HepG2 (cell line): ENCODE measurements around the gene ZNF446. TPM values are rescaled to one million over a fixed set of nuclear protein-coding genes. Genes with fewer than 3 reads are reported as not detected.

Experiments used
- HDAC1 ChIP-seq: sonication (generic); formaldehyde crosslinking; IDR thresholded peaks from 2 replicates; pipeline ENCODE4 v1.5.1; 2020; ENCODE audit warnings: mild to moderate bottlenecking, missing genetic modification reagents
- KDM2A ChIP-seq: sonication (generic); formaldehyde crosslinking; IDR thresholded peaks from 2 replicates; pipeline ENCODE4 v1.4.0; 2020; ENCODE audit warnings: low read depth, missing genetic modification reagents, borderline replicate concordance
- KMT2A ChIP-seq: sonication (generic); formaldehyde crosslinking; IDR thresholded peaks from 2 replicates; pipeline ENCODE4 v1.4.0; 2020; ENCODE audit warnings: missing genetic modification reagents
- RBFOX2 ChIP-seq: fragments of 200-400 bp; formaldehyde crosslinking; IDR thresholded peaks from 2 replicates; pipeline ENCODE4 v1.6.1; 2017; ENCODE audit warnings: low read depth, mild to moderate bottlenecking, low read length
- REL ChIP-seq: sonication (generic); formaldehyde crosslinking; conservative IDR thresholded peaks from 2 replicates; pipeline ENCODE4 v1.8.0; 2022; ENCODE audit warnings: mild to moderate bottlenecking, missing genetic modification reagents, moderate library complexity
- SALL1 ChIP-seq: sonication (generic); formaldehyde crosslinking; IDR thresholded peaks from 2 replicates; pipeline ENCODE4 v1.8.0; 2022; ENCODE audit warnings: mild to moderate bottlenecking, missing genetic modification reagents
- SAP130 ChIP-seq: IDR thresholded peaks from 2 replicates; pipeline ENCODE4 v1.6.1; 2016; ENCODE audit warnings: low read depth
- SMARCC2 ChIP-seq: fragments of 450-650 bp; IDR thresholded peaks from 2 replicates; pipeline ENCODE4 v1.6.1; 2017; ENCODE audit warnings: antibody characterized with exemption, mild to moderate bottlenecking
- SP140L ChIP-seq: sonication (generic); formaldehyde crosslinking; IDR thresholded peaks from 2 replicates; pipeline ENCODE4 v1.4.0; 2020; ENCODE audit warnings: missing genetic modification reagents, borderline replicate concordance
- SP5 ChIP-seq: IDR thresholded peaks from 2 replicates; pipeline ENCODE4 v1.6.1; 2016; ENCODE audit warnings: low read depth, borderline replicate concordance
- SPEN ChIP-seq: sonication (generic); formaldehyde crosslinking; IDR thresholded peaks from 2 replicates; pipeline ENCODE4 v1.5.1; 2020; ENCODE audit warnings: low read depth, mild to moderate bottlenecking, missing genetic modification reagents
- TBL1XR1 ChIP-seq: fragments of 150-350 bp; IDR thresholded peaks from 2 replicates; pipeline ENCODE4 v1.6.1; 2014; ENCODE audit warnings: borderline replicate concordance, low read length; ENCODE audit not compliant: partially characterized antibody
- XRCC5 ChIP-seq: fragments of 200-400 bp; formaldehyde crosslinking; optimal IDR thresholded peaks from 2 replicates; pipeline ENCODE3; 2017; ENCODE audit warnings: mild to moderate bottlenecking, low read length
- YEATS2 ChIP-seq: sonication (generic); formaldehyde crosslinking; IDR thresholded peaks from 2 replicates; pipeline ENCODE4 v1.4.0; 2020; ENCODE audit warnings: missing genetic modification reagents, borderline replicate concordance
- ZNF282 ChIP-seq: fragments of 450-650 bp; IDR thresholded peaks from 2 replicates; pipeline ENCODE4 v1.6.1; 2018; ENCODE audit not compliant: partially characterized antibody
- ZNF562 ChIP-seq: sonication (generic); formaldehyde crosslinking; IDR thresholded peaks from 2 replicates; pipeline ENCODE4 v1.8.0; 2022; ENCODE audit warnings: missing genetic modification reagents, borderline replicate concordance
- ZNF577 ChIP-seq: sonication (generic); formaldehyde crosslinking; IDR thresholded peaks from 2 replicates; pipeline ENCODE4 v1.4.0; 2020; ENCODE audit warnings: mild to moderate bottlenecking, low read depth, missing genetic modification reagents, borderline replicate concordance
- ZNF607 ChIP-seq: sonication (generic); formaldehyde crosslinking; IDR thresholded peaks from 2 replicates; pipeline ENCODE4 v1.5.1; 2020; ENCODE audit warnings: missing genetic modification reagents, mild to moderate bottlenecking, borderline replicate concordance
- ZNF629 ChIP-seq: sonication (generic); formaldehyde crosslinking; conservative IDR thresholded peaks from 2 replicates; pipeline ENCODE4 v1.5.0; 2020; ENCODE audit warnings: missing genetic modification reagents
- polyA plus RNA-seq, 8 experiments: library from polyadenylated mRNA; depleted of rRNA in 3 of 8; stranded (reverse) in 7 of 8; unstranded in 1 of 8; fragments of >200 nt; fragmentation: Illumina TruSeq in 4 of 8; extraction: Trizol in 4 of 8; gene quantifications; 2 replicates each; pipeline versions ENCODE4 v1.2.1 to v1.2.3, GENCODE V29; 2011 to 2016; ENCODE audit warnings: low read depth in 4 of 8, missing spikeins in 1 of 8, mixed read lengths in 1 of 8; ENCODE audit not compliant: insufficient read depth in 1 of 8
- total RNA-seq, 5 experiments: library from RNA; depleted of rRNA; stranded (reverse); fragments of >200 nt; fragmentation: Illumina TruSeq; extraction: Trizol; gene quantifications; 2 replicates each; pipeline ENCODE4 v1.2.3, GENCODE V29; 2016; ENCODE audit warnings: low read depth in 1 of 5
- TF ChIP-seq, protein P1 (sequence below): sonication (generic); formaldehyde crosslinking; IDR thresholded peaks from 2 replicates; pipeline ENCODE4 v1.8.0; 2022; ENCODE audit warnings: missing genetic modification reagents, mild to moderate bottlenecking, inconsistent platforms, borderline replicate concordance
- TF ChIP-seq, protein P2 (sequence below): fragments of 450-650 bp; IDR thresholded peaks from 2 replicates; pipeline ENCODE4 v1.6.1; 2016
- TF ChIP-seq, protein P3 (sequence below): sonication (generic); formaldehyde crosslinking; conservative IDR thresholded peaks from 2 replicates; pipeline ENCODE4 v1.4.0; 2020; ENCODE audit warnings: mild to moderate bottlenecking, missing genetic modification reagents, moderate library complexity
- TF ChIP-seq, protein P4 (sequence below): sonication (generic); formaldehyde crosslinking; IDR thresholded peaks from 2 replicates; pipeline ENCODE4 v1.5.1; 2020; ENCODE audit warnings: mild to moderate bottlenecking, missing genetic modification reagents, moderate library complexity

ZNF446 gene
- total and polyA plus RNA-seq, 2 of the 13 experiments (the other 11 are each of a cell fraction or from before 2014, with no cell fraction given) = 3.0 to 3.6 TPM

DNA sequence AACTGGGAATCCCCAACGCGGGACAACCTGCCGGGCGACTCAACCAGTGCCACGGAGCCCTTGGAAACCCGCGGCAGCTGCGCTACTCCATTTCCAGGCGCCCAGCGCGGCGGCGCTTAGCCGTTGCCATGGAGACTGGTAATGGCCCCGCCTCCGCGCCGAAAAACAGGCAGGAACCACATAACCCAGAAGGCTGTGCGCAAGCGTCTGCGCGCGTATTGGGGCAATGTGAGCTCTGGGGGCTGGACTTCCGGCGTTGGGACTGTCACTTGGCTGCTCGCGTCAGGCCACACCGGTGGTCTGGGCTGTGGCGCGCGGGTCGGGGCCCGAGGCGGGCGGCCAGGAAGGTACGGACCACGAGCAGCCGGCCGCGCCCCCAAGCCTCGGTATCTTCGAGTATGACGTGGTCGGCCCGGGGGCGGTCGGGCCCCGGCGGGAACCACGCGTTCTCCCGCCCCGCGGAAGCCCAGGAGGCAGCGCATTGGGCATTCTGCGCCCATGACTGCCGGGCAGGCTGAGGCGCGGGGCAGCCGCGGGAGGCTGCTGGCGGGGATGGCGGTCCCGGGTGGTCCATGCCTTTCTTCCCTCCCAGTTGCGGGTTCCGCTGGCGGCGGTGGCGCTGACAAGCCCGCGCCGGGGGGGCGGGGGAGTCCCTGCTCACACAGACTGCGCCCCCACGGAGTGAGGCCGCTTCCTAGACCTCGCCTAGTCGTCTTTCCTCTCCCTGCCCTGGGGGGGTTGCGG, 24.6 kb upstream of the ZNF446 start, which contains the start of gene ZNF324B (continued):
- TF ChIP-seq XRCC5 = peak; percentile 16
- peak; percentile 73; the same call in 1 of the 2 replicates for TF ChIP-seq ZNF607 (CRISPR knock-in tag)
- TF ChIP-seq, protein P1, sequence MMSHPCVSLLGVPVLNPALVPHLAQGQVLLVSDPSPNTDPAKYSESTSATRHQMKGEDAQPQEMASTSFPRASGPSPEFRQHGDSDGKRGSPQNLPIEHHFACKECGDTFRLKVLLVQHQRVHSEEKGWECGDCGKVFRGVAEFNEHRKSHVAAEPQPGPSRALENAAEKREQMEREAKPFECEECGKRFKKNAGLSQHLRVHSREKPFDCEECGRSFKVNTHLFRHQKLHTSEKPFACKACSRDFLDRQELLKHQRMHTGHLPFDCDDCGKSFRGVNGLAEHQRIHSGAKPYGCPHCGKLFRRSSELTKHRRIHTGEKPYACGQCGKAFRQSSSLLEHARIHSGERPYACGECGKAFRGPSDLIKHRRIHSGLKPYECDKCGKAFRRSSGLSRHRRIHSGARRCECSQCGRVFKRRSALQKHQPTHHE (CRISPR knock-in tag) = no peak
- TF ChIP-seq, protein P2, sequence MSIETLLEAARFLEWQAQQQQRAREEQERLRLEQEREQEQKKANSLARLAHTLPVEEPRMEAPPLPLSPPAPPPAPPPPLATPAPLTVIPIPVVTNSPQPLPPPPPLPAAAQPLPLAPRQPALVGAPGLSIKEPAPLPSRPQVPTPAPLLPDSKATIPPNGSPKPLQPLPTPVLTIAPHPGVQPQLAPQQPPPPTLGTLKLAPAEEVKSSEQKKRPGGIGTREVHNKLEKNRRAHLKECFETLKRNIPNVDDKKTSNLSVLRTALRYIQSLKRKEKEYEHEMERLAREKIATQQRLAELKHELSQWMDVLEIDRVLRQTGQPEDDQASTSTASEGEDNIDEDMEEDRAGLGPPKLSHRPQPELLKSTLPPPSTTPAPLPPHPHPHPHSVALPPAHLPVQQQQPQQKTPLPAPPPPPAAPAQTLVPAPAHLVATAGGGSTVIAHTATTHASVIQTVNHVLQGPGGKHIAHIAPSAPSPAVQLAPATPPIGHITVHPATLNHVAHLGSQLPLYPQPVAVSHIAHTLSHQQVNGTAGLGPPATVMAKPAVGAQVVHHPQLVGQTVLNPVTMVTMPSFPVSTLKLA = peak; percentile 48
- TF ChIP-seq, protein P3, sequence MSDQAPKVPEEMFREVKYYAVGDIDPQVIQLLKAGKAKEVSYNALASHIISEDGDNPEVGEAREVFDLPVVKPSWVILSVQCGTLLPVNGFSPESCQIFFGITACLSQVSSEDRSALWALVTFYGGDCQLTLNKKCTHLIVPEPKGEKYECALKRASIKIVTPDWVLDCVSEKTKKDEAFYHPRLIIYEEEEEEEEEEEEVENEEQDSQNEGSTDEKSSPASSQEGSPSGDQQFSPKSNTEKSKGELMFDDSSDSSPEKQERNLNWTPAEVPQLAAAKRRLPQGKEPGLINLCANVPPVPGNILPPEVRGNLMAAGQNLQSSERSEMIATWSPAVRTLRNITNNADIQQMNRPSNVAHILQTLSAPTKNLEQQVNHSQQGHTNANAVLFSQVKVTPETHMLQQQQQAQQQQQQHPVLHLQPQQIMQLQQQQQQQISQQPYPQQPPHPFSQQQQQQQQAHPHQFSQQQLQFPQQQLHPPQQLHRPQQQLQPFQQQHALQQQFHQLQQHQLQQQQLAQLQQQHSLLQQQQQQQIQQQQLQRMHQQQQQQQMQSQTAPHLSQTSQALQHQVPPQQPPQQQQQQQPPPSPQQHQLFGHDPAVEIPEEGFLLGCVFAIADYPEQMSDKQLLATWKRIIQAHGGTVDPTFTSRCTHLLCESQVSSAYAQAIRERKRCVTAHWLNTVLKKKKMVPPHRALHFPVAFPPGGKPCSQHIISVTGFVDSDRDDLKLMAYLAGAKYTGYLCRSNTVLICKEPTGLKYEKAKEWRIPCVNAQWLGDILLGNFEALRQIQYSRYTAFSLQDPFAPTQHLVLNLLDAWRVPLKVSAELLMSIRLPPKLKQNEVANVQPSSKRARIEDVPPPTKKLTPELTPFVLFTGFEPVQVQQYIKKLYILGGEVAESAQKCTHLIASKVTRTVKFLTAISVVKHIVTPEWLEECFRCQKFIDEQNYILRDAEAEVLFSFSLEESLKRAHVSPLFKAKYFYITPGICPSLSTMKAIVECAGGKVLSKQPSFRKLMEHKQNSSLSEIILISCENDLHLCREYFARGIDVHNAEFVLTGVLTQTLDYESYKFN (CRISPR knock-in tag) = peak; percentile 14; the same call in 1 of the 2 replicates
- peak; percentile 57; the same call in 1 of the 2 replicates for TF ChIP-seq SPEN (CRISPR knock-in tag)
- TF ChIP-seq KMT2A (CRISPR knock-in tag) = peak; percentile 45; the same call in 1 of the 2 replicates
- no peak for TF ChIP-seq SP140L
- peak; percentile 65 for TF ChIP-seq KDM2A (CRISPR knock-in tag)
- no peak for TF ChIP-seq ZNF562 (CRISPR knock-in tag)
- no peak for TF ChIP-seq ZNF629 (CRISPR knock-in tag)
- peak; percentile 65 for TF ChIP-seq SP5 (CRISPR knock-in tag)
- 0 out of 2 replicates have a peak, but pooled peaks have one; percentile 71 for TF ChIP-seq REL
- peak; percentile 23 for TF ChIP-seq TBL1XR1
- TF ChIP-seq, protein P4, sequence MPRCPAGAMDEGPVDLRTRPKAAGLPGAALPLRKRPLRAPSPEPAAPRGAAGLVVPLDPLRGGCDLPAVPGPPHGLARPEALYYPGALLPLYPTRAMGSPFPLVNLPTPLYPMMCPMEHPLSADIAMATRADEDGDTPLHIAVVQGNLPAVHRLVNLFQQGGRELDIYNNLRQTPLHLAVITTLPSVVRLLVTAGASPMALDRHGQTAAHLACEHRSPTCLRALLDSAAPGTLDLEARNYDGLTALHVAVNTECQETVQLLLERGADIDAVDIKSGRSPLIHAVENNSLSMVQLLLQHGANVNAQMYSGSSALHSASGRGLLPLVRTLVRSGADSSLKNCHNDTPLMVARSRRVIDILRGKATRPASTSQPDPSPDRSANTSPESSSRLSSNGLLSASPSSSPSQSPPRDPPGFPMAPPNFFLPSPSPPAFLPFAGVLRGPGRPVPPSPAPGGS (CRISPR knock-in tag) = no peak; the same call in 1 of the 2 replicates
- TF ChIP-seq YEATS2 (CRISPR knock-in tag) = peak; percentile 40; the same call in 1 of the 2 replicates
- TF ChIP-seq HDAC1 (CRISPR knock-in tag) = peak; percentile 91
- TF ChIP-seq SALL1 (CRISPR knock-in tag) = peak; percentile 51; the same call in 1 of the 2 replicates
- TF ChIP-seq ZNF577 (CRISPR knock-in tag) = no peak
- TF ChIP-seq ZNF282 = no peak
- peak; percentile 75 for TF ChIP-seq RBFOX2
- TF ChIP-seq SMARCC2 = no peak
- TF ChIP-seq SAP130 = peak; percentile 95
